Right lobe of liver (tissue), 6 donors: ENCODE results near the gene CBX3. TPM values are rescaled to one million over a fixed set of nuclear protein-coding genes. Genes with fewer than 3 reads are reported as not detected.

ENCODE experiments used
- ATAC-seq, 4 donors: fragments of 200-7000 bp; cut with Tn5 transposase; one replicate each; pipeline ENCODE4 v1.9.1; 2020; ENCODE audit warnings: mild to moderate bottlenecking in 4 of 4, moderate library complexity in 4 of 4
- DNase-seq, 3 donors: peaks; one replicate each; pipeline ENCODE4 v3.0.0-alpha.2; 2020
- H3K27ac ChIP-seq, 3 donors: fragments of 200-600 bp; one replicate each; pipeline ENCODE4 v1.8.0; 2022
- H3K27me3 ChIP-seq, 2 donors: fragments of 200-600 bp; one replicate each; pipeline ENCODE4 v1.8.0; 2022
- H3K36me3 ChIP-seq, 4 donors: fragments of 200-600 bp; sonication (generic) in 1 of 4; one replicate each; pipeline versions ENCODE4 v1.5.1 to v1.8.0; 2017 to 2022; ENCODE audit warnings: control low read depth in 1 of 4
- H3K4me1 ChIP-seq, 4 donors: fragments of 200-600 bp; sonication (generic) in 1 of 4; one replicate each; pipeline versions ENCODE4 v1.5.1 to v1.8.0; 2017 to 2022; ENCODE audit warnings: control low read depth in 1 of 4
- H3K4me3 ChIP-seq, 3 donors: fragments of 200-600 bp; one replicate each; pipeline ENCODE4 v1.8.0; 2022
- H3K9me3 ChIP-seq, 4 donors: fragments of 200-600 bp; sonication (generic) in 1 of 4; one replicate each; pipeline versions ENCODE4 v1.5.1 to v1.8.0; 2017 to 2022; ENCODE audit warnings: control low read depth in 1 of 4
- CTCF ChIP-seq, 4 donors: fragments of 200-600 bp in 3 of 4; fragments of 450-650 bp in 1 of 4; IDR thresholded peaks; one replicate each; pipeline versions ENCODE4 v1.5.1 to v1.8.0; 2016 to 2022; ENCODE audit warnings: antibody characterized with exemption in 4 of 4, mild to moderate bottlenecking in 2 of 4
- POLR2A ChIP-seq: fragments of 450-650 bp; IDR thresholded peaks from one replicate; pipeline ENCODE4 v1.6.1; 2017; ENCODE audit warnings: antibody characterized with exemption, mild to moderate bottlenecking
- WGBS: methylation state at CpG from one replicate; pipeline ENCODE4 v1.1.6; 2018; ENCODE audit warnings: low coverage, low lambda C conversion rate; ENCODE audit not compliant: insufficient coverage; ENCODE audit errors: missing lambda C conversion rate; 5-methylcytosine and 5-hydroxymethylcytosine counted together
- intact Hi-C, 2 donors: fragments of 100-400 bp; cut with DNase I; formaldehyde crosslinking; loops; one replicate each; pipeline versions ENCODE4 v1.11.2 to v1.14.1; 2022
- total RNA-seq, 6 experiments: library from RNA; depleted of rRNA in 2 of 6; stranded (reverse); fragments of >200 nt in 2 of 6; fragmentation: NEBNext Ultra II Directional in 3 of 6; extraction: Animal tissue kit (Norgen Biotek cat#: 25700) in 3 of 6; gene quantifications; one replicate each; pipeline versions ENCODE4 v1.1.0 to v1.2.4, GENCODE V29; 2016 to 2023
- donor health status: DM: no; HTN: yes; CAD: no.
- donor health status: DM: no; HTN: no; CAD: no.
- donor health status: DM: no; HTN: no; CAD: no.
- donor health status: DM: no; HTN: yes; CAD: no.
- donor health status: DM: no; HTN: yes; CAD: no.

Gene CBX3
- total RNA-seq, 6 experiments from 2014 or later = 26.4 to 42.1 (median 40.5) TPM

DNA sequence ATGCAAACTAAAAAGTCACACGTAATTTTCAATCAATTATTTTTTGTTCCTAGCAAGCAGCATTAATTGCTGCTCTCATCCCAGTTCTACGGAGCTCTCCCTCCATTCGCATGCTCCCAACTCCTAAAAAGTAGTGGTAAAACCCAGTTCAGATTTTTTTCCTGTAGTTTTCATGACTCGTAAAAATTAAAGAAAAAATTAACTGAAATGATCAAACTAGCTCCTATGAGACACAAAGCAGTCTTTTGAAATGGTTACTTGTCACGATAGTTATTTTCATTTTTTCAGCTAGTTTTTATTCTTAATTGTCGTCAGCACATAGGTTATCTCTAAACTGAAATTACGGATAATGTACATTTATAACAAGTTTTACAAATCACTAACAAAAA is 2.8 kb upstream of the CBX3 start:
- no peak for ATAC-seq
- H3K9me3 ChIP-seq = no peaks in the 10 kb centered on the region
- peak overlapping the region; percentile 97 to 100 (median 100) for H3K27ac ChIP-seq
- TF ChIP-seq CTCF (IDR thresholded peaks at IDR 0.05) (no peak), POLR2A (no peak)
- peaks cover 4 to 42% (median 28%) of the 10 kb centered on the region in 4 donors for H3K36me3 ChIP-seq
- peaks cover 0 to 55% (median 15%) of the 10 kb centered on the region in 4 donors for H3K4me1 ChIP-seq
- intact Hi-C loops = no loop called here
- DNase-seq = no peak
- peak overlapping the region; percentile 83 to 88 (median 88) for H3K4me3 ChIP-seq
- no peaks in the 10 kb centered on the region for H3K27me3 ChIP-seq
- 0% methylated on average over 7 of the region's 7 CpGs for WGBS

DNA sequence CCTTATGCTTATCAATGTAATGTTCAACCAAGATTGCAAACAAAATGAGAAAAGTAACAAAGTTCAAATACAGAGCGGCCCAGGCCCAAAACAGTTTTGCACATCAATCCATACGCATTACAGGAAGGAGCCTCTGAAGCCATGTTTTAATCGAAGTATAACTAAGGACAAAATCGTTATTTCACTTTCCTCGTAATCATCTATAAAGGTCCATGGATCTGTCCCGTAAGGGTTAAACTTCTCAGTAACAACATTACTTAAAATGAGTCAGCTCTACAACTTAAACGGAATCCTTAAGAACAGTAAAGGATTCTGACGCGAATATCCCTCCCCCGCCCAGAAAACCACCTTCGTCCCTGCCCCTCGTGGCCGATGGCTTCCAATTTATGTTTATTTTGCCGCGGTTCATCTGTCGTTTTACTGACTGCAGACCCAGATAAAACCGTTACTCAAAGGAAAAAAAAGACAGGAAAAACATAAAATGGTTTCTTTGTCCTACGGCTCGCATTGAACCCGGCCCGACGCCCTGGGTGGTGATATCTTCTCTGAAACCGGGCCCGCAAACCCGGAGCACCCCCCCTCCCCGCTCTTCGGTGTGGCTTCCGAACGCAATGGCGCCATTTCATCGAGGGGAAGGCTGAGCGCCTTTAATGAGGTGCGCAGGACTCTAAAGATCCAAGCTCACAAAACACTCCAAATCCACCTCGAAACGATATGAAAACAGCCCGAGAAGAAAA is 2.1 kb upstream of the CBX3 start:
- WGBS = under 1% methylated on average over 36 of the region's 36 CpGs
- H3K36me3 ChIP-seq = peaks cover 0 to 35% (median 23%) of the 10 kb centered on the region in 4 donors
- H3K27ac ChIP-seq = peak overlapping the region; percentile 97 to 100 (median 100)
- no peaks in the 10 kb centered on the region for H3K9me3 ChIP-seq
- H3K4me1 ChIP-seq = peaks cover 0 to 55% (median 15%) of the 10 kb centered on the region in 4 donors
- peak overlapping the region; percentile 83 to 88 (median 88) for H3K4me3 ChIP-seq
- no peaks in the 10 kb centered on the region for H3K27me3 ChIP-seq
- TF ChIP-seq POLR2A = peak; percentile 5
- no peak for TF ChIP-seq CTCF (IDR thresholded peaks at IDR 0.05)
- DNase-seq (peak; percentile 65 to 73 (median 70)), ATAC-seq (peak in 2 of 4 donors; percentile 6 to 8)
- intact Hi-C loops = no loop called here

DNA sequence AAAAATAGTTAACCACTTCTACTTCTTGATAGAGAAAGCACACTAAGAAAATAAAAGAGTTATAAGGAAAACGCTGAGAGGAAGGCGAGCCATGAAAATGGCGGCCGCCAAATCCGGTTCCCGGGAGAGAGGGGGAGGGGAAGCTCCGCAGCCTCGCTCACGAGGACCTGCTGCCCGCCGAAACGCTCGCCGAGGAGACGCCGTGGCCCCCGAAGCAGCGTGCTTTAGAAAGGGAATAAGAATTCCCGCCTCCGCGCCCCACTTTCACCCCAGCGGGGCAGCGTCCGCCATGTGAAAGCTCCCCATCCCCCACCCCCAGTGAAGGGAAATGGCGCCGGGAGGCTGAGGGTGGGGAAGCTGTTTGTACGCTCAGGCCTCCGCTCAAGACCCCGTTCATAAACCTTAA is 1.5 kb upstream of the CBX3 start:
- 0% methylated on average over 13 of the region's 29 CpGs for WGBS
- TF ChIP-seq POLR2A (no peak), CTCF (IDR thresholded peaks at IDR 0.05) (no peak)
- intact Hi-C loops = no loop called here

DNA sequence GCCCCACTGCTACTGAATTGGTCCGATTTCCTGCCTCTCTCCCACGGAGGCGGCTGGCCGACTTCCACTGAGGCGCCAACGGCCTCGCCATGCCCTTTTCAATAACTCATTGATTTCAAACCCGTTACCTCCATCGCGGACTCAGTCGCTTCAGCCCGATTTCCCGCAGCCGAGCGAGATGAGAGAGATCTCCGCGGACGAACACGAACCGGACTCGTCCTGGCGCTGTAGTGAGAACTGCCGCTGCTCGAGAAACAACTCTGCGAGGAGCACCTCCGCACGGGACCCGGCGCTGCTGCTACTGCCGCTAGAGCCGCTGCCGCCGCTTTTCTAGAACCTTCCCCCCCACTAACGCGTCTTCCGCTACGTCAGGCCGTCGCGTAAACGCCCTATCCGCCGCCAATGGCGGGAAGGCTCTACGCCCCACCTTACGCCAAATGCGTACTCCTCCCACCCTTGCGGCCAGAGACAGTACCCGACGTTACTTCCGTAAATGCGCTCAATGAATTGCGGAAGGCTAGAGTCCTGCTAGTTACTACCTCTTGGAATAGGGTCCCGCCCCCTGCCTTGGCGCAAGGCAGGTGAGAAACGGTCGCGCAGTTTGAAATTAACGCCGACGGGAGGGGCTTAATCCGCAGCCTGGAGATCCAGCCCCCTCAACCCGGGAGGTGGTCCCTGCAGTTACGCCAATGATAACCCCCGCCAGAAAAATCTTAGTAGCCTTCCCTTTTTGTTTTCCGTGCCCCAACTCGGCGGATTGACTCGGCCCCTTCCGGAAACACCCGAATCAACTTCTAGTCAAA is 900 bp upstream of the CBX3 start, which contains the start of gene HNRNPA2B1:
Gene HNRNPA2B1 (minus strand): TSS at position 303 of the 803 bp plus-strand sequence. CDS start 169 bp downstream, at position 134.
- H3K4me1 ChIP-seq = peaks cover 0 to 52% (median 15%) of the 10 kb centered on the region in 4 donors
- H3K27ac ChIP-seq = peak within 1 kb of the TSS; percentile 97 to 100 (median 100)
- no peaks in the 10 kb centered on the region for H3K27me3 ChIP-seq
- DNase-seq = peak; percentile 95 to 98 (median 97)
- WGBS = under 1% methylated on average over 37 of the region's 71 CpGs
- H3K4me3 ChIP-seq = peak within 1 kb of the TSS; percentile 88 to 96 (median 88)
- H3K36me3 ChIP-seq = peaks cover 0 to 23% (median 17%) of the 10 kb centered on the region in 4 donors
- no peaks in the 10 kb centered on the region for H3K9me3 ChIP-seq
- intact Hi-C loops = no loop called here
- TF ChIP-seq CTCF (IDR thresholded peaks at IDR 0.05) (peak in 1 of 4 donors; percentile 15), POLR2A (peak; percentile 100)
- ATAC-seq = peak; percentile 78 to 88 (median 82)

More for the DNA sequence above, 1.5 kb upstream of the CBX3 start:
- Histone ChIP-seq H3K27ac (peak overlapping the region; percentile 97 to 100 (median 100)), H3K36me3 (peaks cover 0 to 29% (median 21%) of the 10 kb centered on the region in 4 donors), H3K27me3 (no peaks in the 10 kb centered on the region), H3K4me3 (peak overlapping the region; percentile 83 to 88 (median 88)), H3K9me3 (no peaks in the 10 kb centered on the region), H3K4me1 (peaks cover 0 to 55% (median 18%) of the 10 kb centered on the region in 4 donors)
- peak; percentile 75 to 82 (median 79) for DNase-seq
- peak; percentile 42 to 51 (median 47) for ATAC-seq
